H1 (cell line): ENCODE results near the gene ST6GALNAC3. TPM values are rescaled to one million over a fixed set of nuclear protein-coding genes. Genes with fewer than 3 reads are reported as not detected.

Source experiments
- CTCF ChIA-PET: fragments of 300-600 bp; sonication (Branson Sonifier 250); formaldehyde crosslinking; loops from one replicate; lab custom pipeline; 2021; ENCODE audit not compliant: partially characterized antibody; lab: Charles Lee
- POLR2A ChIA-PET: fragments of 300-600 bp; sonication (Branson Sonifier 250); formaldehyde crosslinking; loops from one replicate; lab custom pipeline; 2021; ENCODE audit warnings: inconsistent platforms; ENCODE audit not compliant: partially characterized antibody; lab: Charles Lee
- DNase-seq, 2 experiments: peaks; one replicate each; pipeline versions ENCODE4 v3.0.0 to v3.0.0-alpha.2; 2010 to 2022; ENCODE audit warnings: low spot score in 2 of 2, low read depth in 1 of 2, mixed read lengths in 1 of 2
- FAIRE-seq: peaks from 2 replicates; lab custom pipeline; 2011; peaks lifted over from hg19 to GRCh38; lab: Jason Lieb, UNC
- H2AFZ ChIP-seq: 2 replicates; pipeline ENCODE4 v1.8.1; 2012; ENCODE audit warnings: low read length, inconsistent platforms
- H2AK5ac ChIP-seq: 2 replicates; pipeline ENCODE4 v1.6.1; 2013; ENCODE audit warnings: low read depth, low read length
- H2BK120ac ChIP-seq: replicated peaks from 2 replicates; pipeline ENCODE3; 2013; ENCODE audit warnings: low read depth, low read length, inconsistent platforms
- H2BK12ac ChIP-seq: 2 replicates; pipeline ENCODE4 v1.6.1; 2013; ENCODE audit warnings: low read depth, low read length
- H2BK15ac ChIP-seq: 2 replicates; pipeline ENCODE4 v1.6.1; 2013; ENCODE audit warnings: low read length
- H2BK20ac ChIP-seq: 2 replicates; pipeline ENCODE4 v1.6.1; 2013; ENCODE audit warnings: low read length
- H2BK5ac ChIP-seq: 2 replicates; pipeline ENCODE4 v1.6.1; 2013; ENCODE audit warnings: low read depth, low read length
- H3K14ac ChIP-seq: 2 replicates; pipeline ENCODE4 v1.6.1; 2013; ENCODE audit warnings: inconsistent platforms; ENCODE audit not compliant: insufficient read length
- H3K18ac ChIP-seq: 2 replicates; pipeline ENCODE4 v1.6.1; 2013; ENCODE audit warnings: low read length; ENCODE audit errors: extremely low read depth
- H3K23ac ChIP-seq: 2 replicates; pipeline ENCODE4 v1.6.1; 2013; ENCODE audit warnings: inconsistent platforms; ENCODE audit not compliant: insufficient read length
- H3K23me2 ChIP-seq: 2 replicates; pipeline ENCODE4 v1.6.1; 2013; ENCODE audit warnings: low read depth, low read length
- H3K27ac ChIP-seq: 2 replicates; pipeline ENCODE4 v1.6.1; 2011; ENCODE audit warnings: low read depth, low read length, inconsistent platforms
- H3K27me3 ChIP-seq, 4 experiments: replicated peaks in 1 of 4; 1 replicate in 1 of 4; 2 replicates in 3 of 4; pipeline versions ENCODE4 v1.6.1 to v1.8.1; 2011 to 2013; ENCODE audit warnings: low read length in 3 of 4, mild to moderate bottlenecking in 3 of 4, inconsistent platforms in 2 of 4, mixed read lengths in 2 of 4, moderate library complexity in 1 of 4; ENCODE audit not compliant: control insufficient read depth in 3 of 4, insufficient read depth in 3 of 4; ENCODE audit errors: extremely low read depth in 1 of 4
- H3K36me3 ChIP-seq, 4 experiments: 2 replicates each; pipeline versions ENCODE4 v1.6.1 to v1.8.1; 2011 to 2013; ENCODE audit warnings: mild to moderate bottlenecking in 4 of 4, low read length in 3 of 4, moderate library complexity in 2 of 4, control low read depth in 1 of 4, inconsistent platforms in 1 of 4; ENCODE audit not compliant: insufficient read depth in 4 of 4, control insufficient read depth in 2 of 4
- H3K4ac ChIP-seq: replicated peaks from 2 replicates; pipeline ENCODE3; 2013; ENCODE audit warnings: low read length, low read depth, mixed read lengths, inconsistent platforms; ENCODE audit not compliant: insufficient read length
- H3K4me1 ChIP-seq, 4 experiments: replicated peaks in 1 of 4; 1 replicate in 1 of 4; 2 replicates in 3 of 4; pipeline versions ENCODE4 v1.6.1 to v1.8.1; 2011 to 2013; ENCODE audit warnings: low read length in 3 of 4, inconsistent platforms in 2 of 4, mixed read lengths in 1 of 4; ENCODE audit not compliant: insufficient read depth in 4 of 4, control insufficient read depth in 3 of 4
- H3K4me2 ChIP-seq, 2 experiments: 2 replicates each; pipeline versions ENCODE4 v1.6.1 to v1.8.1; 2011 to 2013; ENCODE audit warnings: low read depth in 2 of 2, low read length in 2 of 2, control low read depth in 1 of 2, inconsistent platforms in 1 of 2, mild to moderate bottlenecking in 1 of 2; ENCODE audit not compliant: insufficient read depth in 1 of 2
- H3K4me3 ChIP-seq, 4 experiments: fragments of 200-600, 300-600 bp in 1 of 4; sonication (generic), shearing (Covaris generic), sonication (Bioruptor Twin) in 1 of 4; 2 replicates each; pipeline versions ENCODE4 v1.5.1 to v1.8.1; 2011 to 2016; ENCODE audit warnings: low read length in 4 of 4, low read depth in 3 of 4, control low read depth in 2 of 4, inconsistent platforms in 2 of 4, mild to moderate bottlenecking in 2 of 4, mixed read lengths in 1 of 4, moderate library complexity in 1 of 4; ENCODE audit not compliant: insufficient read depth in 2 of 4; ENCODE audit errors: extremely low read depth in 1 of 4
- H3K56ac ChIP-seq: replicated peaks from 2 replicates; pipeline ENCODE3; 2013; ENCODE audit warnings: low read depth, mild to moderate bottlenecking, mixed read lengths, low read length, inconsistent platforms; ENCODE audit not compliant: insufficient read length
- H3K79me1 ChIP-seq: 2 replicates; pipeline ENCODE4 v1.6.1; 2013; ENCODE audit warnings: low read depth, low read length, control low read depth
- H3K79me2 ChIP-seq, 2 experiments: 2 replicates each; pipeline versions ENCODE4 v1.6.1 to v1.8.1; 2012 to 2013; ENCODE audit warnings: low read length in 2 of 2, mild to moderate bottlenecking in 2 of 2, inconsistent platforms in 1 of 2; ENCODE audit not compliant: insufficient read depth in 2 of 2, control insufficient read depth in 1 of 2
- H3K9ac ChIP-seq, 4 experiments: replicated peaks in 1 of 4; 1 replicate in 1 of 4; 2 replicates in 3 of 4; pipeline versions ENCODE4 v1.6.1 to v1.8.1; 2011 to 2013; ENCODE audit warnings: low read depth in 3 of 4, low read length in 3 of 4, control low read depth in 2 of 4, mild to moderate bottlenecking in 2 of 4, moderate library complexity in 2 of 4, inconsistent platforms in 1 of 4; ENCODE audit errors: extremely low read depth in 1 of 4
- H3K9me3 ChIP-seq, 2 experiments: 2 replicates each; pipeline versions ENCODE4 v1.6.1 to v1.8.1; 2012 to 2013; ENCODE audit warnings: mild to moderate bottlenecking in 2 of 2, moderate library complexity in 2 of 2, control low read depth in 1 of 2, inconsistent platforms in 1 of 2, low read depth in 1 of 2, low read length in 1 of 2, mixed read lengths in 1 of 2; ENCODE audit not compliant: insufficient read depth in 2 of 2
- H4K20me1 ChIP-seq, 2 experiments: replicated peaks in 1 of 2; 2 replicates each; pipeline versions ENCODE3 to v1.8.1; 2011 to 2013; ENCODE audit warnings: inconsistent platforms in 2 of 2, low read length in 2 of 2, mild to moderate bottlenecking in 1 of 2; ENCODE audit not compliant: insufficient read depth in 2 of 2, control insufficient read depth in 1 of 2
- H4K5ac ChIP-seq: 2 replicates; pipeline ENCODE4 v1.6.1; 2013; ENCODE audit warnings: low read length, low read depth, mixed read lengths, inconsistent platforms; ENCODE audit not compliant: insufficient read length
- H4K8ac ChIP-seq: 2 replicates; pipeline ENCODE4 v1.8.0; 2013; ENCODE audit warnings: mild to moderate bottlenecking, moderate library complexity, low read length, inconsistent platforms; ENCODE audit not compliant: insufficient read depth; ENCODE audit errors: extremely low read depth
- H4K91ac ChIP-seq: replicated peaks from 2 replicates; pipeline ENCODE3; 2013; ENCODE audit warnings: low read length, mixed read lengths, inconsistent platforms; ENCODE audit not compliant: insufficient read length
- BACH1 ChIP-seq: IDR thresholded peaks from 2 replicates; pipeline ENCODE4 v1.6.1; 2012; ENCODE audit warnings: low read length, improper control_type of control experiment
- CEBPB ChIP-seq: IDR thresholded peaks from 2 replicates; pipeline ENCODE4 v1.6.1; 2012; ENCODE audit warnings: low read depth, low read length
- CHD1 ChIP-seq: IDR thresholded peaks from 2 replicates; pipeline ENCODE4 v1.6.1; 2012; ENCODE audit warnings: low read depth, low read length, improper control_type of control experiment
- CREB1 ChIP-seq: IDR thresholded peaks from 2 replicates; pipeline ENCODE4 v1.6.1; 2012; ENCODE audit warnings: inconsistent platforms
- SAP30 ChIP-seq: fragments of 300-600 bp; sonication (generic); IDR thresholded peaks from 2 replicates; pipeline ENCODE4 v1.7.1; 2012; ENCODE audit warnings: low read length, moderate library complexity, mild to moderate bottlenecking, inconsistent platforms; ENCODE audit not compliant: insufficient read depth, insufficient replicate concordance
- SRF ChIP-seq: IDR thresholded peaks from 2 replicates; pipeline ENCODE4 v1.6.1; 2011; ENCODE audit warnings: mild to moderate bottlenecking, low read depth, low read length, moderate library complexity
- TBP ChIP-seq: IDR thresholded peaks from 2 replicates; pipeline ENCODE4 v1.6.1; 2011; ENCODE audit warnings: low read depth, low read length, improper control_type of control experiment
- polyA plus RNA-seq, 7 experiments: library from polyadenylated mRNA; depleted of rRNA in 3 of 7; stranded (reverse) in 5 of 7; unstranded in 2 of 7; fragments of >200 nt in 5 of 7; fragments of 200-250 nt in 2 of 7; gene quantifications; 1 replicate in 5 of 7; 2 replicates in 1 of 7; 4 replicates in 1 of 7; pipeline versions ENCODE4 v1.2.1 to v1.2.3, GENCODE V29; 2011 to 2013; ENCODE audit warnings: missing spikeins in 2 of 7, mixed read lengths in 2 of 7
- total RNA-seq: library from RNA; stranded (reverse); fragmentation: NEBNext Ultra II Directional; extraction: Animal tissue kit (Norgen Biotek cat#: 25700); gene quantifications from 2 replicates; pipeline ENCODE4 v1.2.1, GENCODE V29; 2021
- TF ChIP-seq, protein P1 (sequence below): IDR thresholded peaks from 2 replicates; pipeline ENCODE4 v1.6.1; 2012; ENCODE audit warnings: inconsistent platforms

Gene ST6GALNAC3
- total and polyA plus RNA-seq, 2 of the 8 experiments (the other 6 are each of a cell fraction or from before 2014, with no cell fraction given) = 4.9 to 19.0 TPM

DNA sequence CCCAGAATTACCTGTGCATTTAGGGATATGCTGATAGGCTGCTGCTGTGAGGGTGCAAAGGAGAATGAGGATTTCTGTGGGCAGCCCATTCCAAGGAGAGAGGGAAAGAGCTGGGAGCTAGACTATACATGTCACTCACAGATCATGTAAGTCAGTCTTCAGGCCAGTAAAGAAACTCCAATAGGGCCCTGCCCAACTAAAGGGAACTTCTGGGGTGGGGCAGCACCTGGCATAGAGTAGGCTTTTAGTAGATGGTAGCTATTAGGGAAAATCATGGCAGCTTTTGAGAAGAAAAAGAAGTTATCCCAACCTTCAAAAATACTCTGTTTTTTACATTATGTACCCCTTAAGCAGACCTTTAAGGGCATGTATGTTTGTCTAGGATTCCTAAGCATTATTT, 89.6 kb downstream of the ST6GALNAC3 start:
- Histone ChIP-seq H2BK20ac (no peak overlapping the region), H4K5ac (no peak overlapping the region), H3K27me3 (no peaks in the 10 kb centered on the region), H3K4me1 (no peaks in the 10 kb centered on the region), H3K14ac (no peak overlapping the region), H3K18ac (no peak overlapping the region), H3K23ac (no peak overlapping the region), H2AK5ac (no peak overlapping the region), H3K23me2 (no peaks in the 10 kb centered on the region), H3K36me3 (no peaks in the 10 kb centered on the region), H3K4me3 (no peak overlapping the region), H3K56ac (no peak overlapping the region), H4K8ac (no peak overlapping the region), H3K27ac (no peak overlapping the region), H3K79me2 (peaks cover 0 to 7% of the 10 kb centered on the region in 2 experiments; a peak in 1 of 4 replicates), H3K9ac (no peak overlapping the region), H2BK15ac (no peak overlapping the region), H4K91ac (no peak overlapping the region), H3K4ac (no peak overlapping the region), H2BK120ac (no peak overlapping the region), H4K20me1 (no peaks in the 10 kb centered on the region), H3K79me1 (no peaks in the 10 kb centered on the region), H2AFZ (no peak overlapping the region), H2BK5ac (no peak overlapping the region)
- no peak for DNase-seq
- CTCF ChIA-PET = interaction anchor here (3.6 kb wide), 1 partner anchor 11 kb away, joined by 24 read pairs; no protein-coding TSS in a partner anchor
- TF ChIP-seq SRF = no peak
- no peak for TF ChIP-seq BACH1
- TF ChIP-seq, protein P1, sequence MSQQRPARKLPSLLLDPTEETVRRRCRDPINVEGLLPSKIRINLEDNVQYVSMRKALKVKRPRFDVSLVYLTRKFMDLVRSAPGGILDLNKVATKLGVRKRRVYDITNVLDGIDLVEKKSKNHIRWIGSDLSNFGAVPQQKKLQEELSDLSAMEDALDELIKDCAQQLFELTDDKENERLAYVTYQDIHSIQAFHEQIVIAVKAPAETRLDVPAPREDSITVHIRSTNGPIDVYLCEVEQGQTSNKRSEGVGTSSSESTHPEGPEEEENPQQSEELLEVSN = no peak
- TF ChIP-seq CHD1 = no peak
- TF ChIP-seq SAP30 = no peak
- TF ChIP-seq CEBPB = no peak
- no peak for TF ChIP-seq CREB1
- no peak for TF ChIP-seq TBP
- TF ChIP-seq, all 59 proteins: peak for 0
- no peak overlapping the region for H3K4me2 ChIP-seq
- H3K9me3 ChIP-seq = no peaks in the 10 kb centered on the region
- no peak for FAIRE-seq
- POLR2A ChIA-PET = no interaction called here
- no peak overlapping the region for H2BK12ac ChIP-seq
